Posterior cingulate gyrus (tissue), 11 donors: ENCODE results near the gene LGALS13.
"Not testable (repeated sequence)": the region's sequence is repeated elsewhere in the genome, so short reads cannot be mapped to it uniquely, and the experiment has no call there.

ENCODE experiments used
- DNase-seq, 10 donors: peaks; one replicate each; pipeline versions ENCODE4 v3.0.0 to v3.0.0-alpha.2; 2020 to 2021; ENCODE audit warnings: mixed read lengths in 3 of 10
- intact Hi-C: fragments of 100-400 bp; cut with DNase I; formaldehyde crosslinking; loops from one replicate; pipeline ENCODE4 v1.15.1; 2023

LGALS13 gene

DNA sequence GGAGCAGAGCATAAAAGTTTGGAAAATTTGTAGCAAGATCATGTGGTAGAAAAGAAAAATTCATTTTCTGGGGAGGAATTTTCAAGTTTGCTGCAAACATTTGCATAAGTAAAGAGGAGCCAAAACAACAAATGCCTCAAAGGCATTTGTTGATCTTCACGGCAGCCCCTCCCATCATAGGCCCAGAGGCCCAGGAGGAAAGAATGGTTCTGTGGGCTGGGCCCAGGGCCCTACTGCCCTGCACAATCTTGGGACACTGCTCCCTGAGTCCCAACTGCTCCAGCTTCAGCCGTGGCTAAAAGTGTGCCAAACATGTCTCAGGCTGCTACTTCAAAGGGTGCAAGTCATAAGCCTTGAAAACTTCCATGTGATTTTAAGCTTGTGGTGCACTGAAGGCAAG, 11.3 kb downstream of the LGALS13 start:
- DNase-seq, result no peak
- intact Hi-C loops, result no loop called here

- intact Hi-C loops, result no loop called here
- no peak for DNase-seq
These were observed 15.4 kb downstream of the LGALS13 start for GRCh38 chr19:39617745-39618144.

DNA sequence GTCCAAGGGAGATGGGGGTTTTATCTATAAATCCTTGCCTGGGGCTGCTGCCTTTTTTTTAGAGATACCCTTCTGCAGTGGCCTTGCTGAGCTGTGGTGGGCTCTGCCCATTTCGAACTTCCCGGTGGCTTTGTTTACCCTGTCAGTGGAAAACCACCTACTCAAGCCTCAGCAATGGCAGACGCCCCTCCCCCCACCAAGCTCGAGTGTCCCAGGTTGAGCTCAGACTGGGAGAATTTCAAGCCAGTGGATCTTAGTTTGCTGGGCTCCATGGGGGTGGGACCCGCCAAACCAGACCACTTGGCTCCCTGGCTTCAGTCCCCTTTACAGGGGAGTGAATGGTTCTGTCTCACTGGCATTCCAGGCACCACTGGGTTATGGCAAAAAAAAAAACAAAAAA, 21.6 kb downstream of the LGALS13 start:
- DNase-seq, result no peak

DNA sequence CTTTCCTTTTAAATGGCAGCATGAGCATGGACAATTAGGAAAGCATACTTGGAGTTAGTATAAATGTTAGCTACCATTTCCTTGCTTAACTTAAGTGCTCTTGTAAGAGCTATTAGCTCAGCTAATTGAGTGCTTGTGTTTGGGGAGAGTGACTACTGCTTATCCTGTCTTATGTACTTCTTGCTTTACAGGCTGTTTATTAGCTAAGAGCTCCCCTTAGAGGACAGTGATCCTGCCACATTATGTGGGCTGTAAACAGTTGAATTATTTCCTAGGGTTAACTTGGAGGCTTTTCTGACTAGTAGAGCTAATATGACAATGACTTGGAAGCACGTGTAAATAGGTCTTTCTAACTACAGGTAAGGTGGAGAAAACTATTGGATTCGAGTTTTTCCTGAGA, 25.3 kb downstream of the LGALS13 start:
- DNase-seq, intact Hi-C loops: not testable (repeated sequence)

More for the DNA sequence above, 21.6 kb downstream of the LGALS13 start:
- intact Hi-C loops, result no loop called here

- intact Hi-C loops, result no loop called here
- no peak for DNase-seq
These were observed 28.9 kb downstream of the LGALS13 start for GRCh38 chr19:39631178-39631577.

- DNase-seq, result no peak
- intact Hi-C loops, result no loop called here
These were observed 29.3 kb downstream of the LGALS13 start for GRCh38 chr19:39631626-39632025.

DNA sequence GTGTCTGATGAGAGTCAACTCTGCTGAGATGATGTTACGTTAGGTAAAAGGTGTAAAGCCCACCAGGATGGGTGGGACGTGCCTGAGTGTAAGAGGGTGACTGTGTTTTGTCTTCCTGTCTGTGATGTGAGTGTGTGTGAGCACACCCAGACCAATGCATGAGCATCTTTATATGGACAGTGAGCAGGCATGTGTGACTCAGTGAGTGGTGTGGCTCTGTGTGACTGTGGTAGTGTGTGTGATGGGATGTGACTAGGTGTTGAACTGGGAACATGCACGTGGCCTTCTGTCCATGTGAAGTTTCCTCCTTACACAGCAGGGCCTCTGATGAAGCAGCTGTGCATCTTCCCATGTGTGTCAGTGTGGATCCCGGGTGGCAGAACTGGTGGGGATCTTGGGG, 35.6 kb downstream of the LGALS13 start:
- intact Hi-C loops, result no loop called here

GRCh38 chr19:39641773-39642172, 39.4 kb downstream of the LGALS13 start:
- intact Hi-C loops, result no loop called here
- no peak for DNase-seq

More for the DNA sequence above, 35.6 kb downstream of the LGALS13 start:
- DNase-seq, result no peak

DNA sequence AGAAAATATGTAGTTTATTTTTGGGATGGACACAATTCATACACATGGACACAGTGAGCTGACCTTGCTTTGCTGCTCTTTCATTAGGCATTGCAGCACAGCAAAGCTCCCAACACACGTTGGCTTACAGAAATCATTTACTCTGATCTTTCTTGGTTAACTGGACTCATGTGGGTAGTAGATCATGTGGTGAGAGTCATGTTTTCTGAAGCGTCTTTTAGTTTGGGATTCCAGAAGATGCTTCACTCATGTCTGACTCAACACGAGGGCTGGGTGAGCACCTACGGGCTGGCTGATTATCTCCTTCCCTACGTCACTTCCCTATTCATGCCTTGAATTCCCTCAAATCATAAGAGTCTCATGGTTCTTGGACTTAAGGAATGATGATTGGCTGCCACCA, 41.3 kb downstream of the LGALS13 start:
- no peak for DNase-seq
- intact Hi-C loops, result no loop called here

DNA sequence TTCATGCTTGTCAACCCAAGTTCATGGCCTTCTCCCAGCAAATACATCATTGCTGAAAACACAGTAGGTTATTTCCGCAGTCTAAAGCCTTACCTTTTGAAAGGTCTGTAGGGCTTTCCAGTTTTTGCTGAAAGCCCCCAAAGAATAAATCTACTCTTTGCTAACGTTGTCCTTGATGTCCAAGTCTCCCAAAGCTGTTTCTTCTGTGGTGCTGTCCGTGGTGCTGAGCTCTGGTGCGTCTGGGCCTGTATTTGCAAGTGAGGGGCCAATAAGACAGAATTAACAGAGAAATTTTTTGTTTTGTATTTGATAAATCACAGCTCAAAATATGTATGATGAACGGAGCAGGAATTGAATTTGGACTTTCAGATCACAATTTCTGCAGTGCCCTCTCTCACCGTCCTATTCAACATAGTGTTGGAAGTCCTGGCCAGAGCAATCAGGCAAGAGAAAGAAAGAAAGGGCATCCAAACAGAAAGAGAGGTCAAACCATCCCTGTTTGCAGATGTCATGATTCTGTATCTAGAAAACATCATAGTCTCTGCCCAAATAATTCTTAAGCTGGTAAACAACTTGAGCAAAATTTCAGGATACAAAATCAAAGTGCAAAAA, 43.6 kb downstream of the LGALS13 start:
- intact Hi-C loops, result no loop called here

DNA sequence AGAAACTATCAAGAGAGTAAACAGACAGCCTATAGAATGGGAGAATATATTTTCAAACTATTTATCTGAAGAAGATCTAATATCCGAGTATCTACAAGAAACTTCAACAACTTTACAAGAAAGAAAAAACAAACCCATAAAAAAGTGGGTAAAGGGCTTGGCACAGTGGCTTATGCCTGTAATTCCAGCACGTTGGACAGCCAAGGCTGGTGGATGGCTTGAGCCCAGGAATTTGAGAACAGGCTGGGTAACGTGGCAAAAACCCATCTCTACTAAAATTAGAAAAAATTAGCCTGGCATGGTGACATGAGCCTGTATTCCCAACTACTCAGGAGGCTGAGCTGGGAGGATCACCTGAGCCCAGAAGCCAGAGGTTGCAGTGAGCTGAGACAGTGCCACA, 45.6 kb downstream of the LGALS13 start:
- no peak for DNase-seq
- intact Hi-C loops, result no loop called here

More for the DNA sequence above, 43.6 kb downstream of the LGALS13 start:
- no peak for DNase-seq

DNA sequence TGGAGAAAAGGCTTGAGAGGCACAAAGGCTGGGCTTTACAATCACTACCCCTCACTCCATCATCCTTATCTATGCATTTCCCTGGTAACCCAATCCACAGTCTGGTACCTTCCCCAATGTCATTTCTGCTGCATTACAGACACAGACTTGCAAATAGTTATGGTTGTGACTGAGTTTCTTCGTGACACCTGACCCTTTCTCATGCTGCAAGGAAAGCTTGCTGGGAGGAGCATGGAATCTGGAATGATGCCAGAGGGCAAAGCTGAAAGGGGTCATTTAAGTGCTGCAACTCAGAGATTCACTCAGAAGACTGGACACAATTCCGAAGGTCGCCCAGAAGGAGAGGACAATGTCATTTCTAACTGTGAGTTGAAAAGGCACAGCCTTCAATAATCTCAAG, 53.3 kb downstream of the LGALS13 start, which contains the start of gene LGALS16:
TSS of gene LGALS16 (plus strand) at position 301 of the 400 bp plus-strand sequence. CDS start at position 350, 49 bp downstream.
- DNase-seq, result no peak
- intact Hi-C loops, result no loop called here
